H54 (cell line): ENCODE measurements around the gene ALK.

Source experiments
- DNase-seq: peaks from one replicate; pipeline ENCODE4 v3.0.0; 2011; ENCODE audit warnings: low spot score, mixed read lengths; ENCODE audit not compliant: insufficient read length
- FAIRE-seq: peaks from 3 replicates; lab custom pipeline; 2011; peaks lifted over from hg19 to GRCh38; lab: Jason Lieb, UNC
- POLR2A ChIP-seq: IDR thresholded peaks from 2 replicates; pipeline ENCODE4 v1.6.1; 2011; ENCODE audit warnings: low read depth, mild to moderate bottlenecking, low read length

ALK gene

GRCh38 chr2:29353403-29353991 is 567.9 kb downstream of the ALK start:
- FAIRE-seq (no peak), DNase-seq (no peak)
- no peak for TF ChIP-seq POLR2A

GRCh38 chr2:29351916-29352591 is 569.3 kb downstream of the ALK start:
- DNase-seq (no peak), FAIRE-seq (no peak)
- TF ChIP-seq POLR2A = no peak

GRCh38 chr2:29351248-29351647 is 570.1 kb downstream of the ALK start:
- DNase-seq = no peak
- no peak for TF ChIP-seq POLR2A
- FAIRE-seq = no peak

- no peak for FAIRE-seq
- TF ChIP-seq POLR2A = no peak
- DNase-seq = no peak
Observed at GRCh38 chr2:29349316-29350030, 571.9 kb downstream of the ALK start.

- TF ChIP-seq POLR2A = no peak
- DNase-seq (no peak), FAIRE-seq (no peak)
Observed at GRCh38 chr2:29347774-29348461, 573.5 kb downstream of the ALK start.

- FAIRE-seq (no peak), DNase-seq (no peak)
- no peak for TF ChIP-seq POLR2A
Observed at GRCh38 chr2:29345236-29345635, 576.1 kb downstream of the ALK start.

GRCh38 chr2:29343830-29344229 is 577.6 kb downstream of the ALK start:
- no peak for FAIRE-seq
- DNase-seq = no peak
- no peak for TF ChIP-seq POLR2A

- FAIRE-seq = no peak
- no peak for DNase-seq
- no peak for TF ChIP-seq POLR2A
Observed at GRCh38 chr2:29336341-29337241, 584.8 kb downstream of the ALK start.

- TF ChIP-seq POLR2A = no peak
- no peak for DNase-seq
- no peak for FAIRE-seq
Observed at GRCh38 chr2:29335396-29335795, 586.0 kb downstream of the ALK start.

- TF ChIP-seq POLR2A = no peak
- DNase-seq = no peak
- FAIRE-seq = no peak
Observed at GRCh38 chr2:29334706-29335105, 586.7 kb downstream of the ALK start.

- FAIRE-seq (no peak), DNase-seq (no peak)
- TF ChIP-seq POLR2A = no peak
Observed at GRCh38 chr2:29332540-29332939, 588.8 kb downstream of the ALK start.

- no peak for FAIRE-seq
- no peak for TF ChIP-seq POLR2A
- no peak for DNase-seq
Observed at GRCh38 chr2:29329899-29330298, 591.5 kb downstream of the ALK start.

- DNase-seq (no peak), FAIRE-seq (no peak)
- no peak for TF ChIP-seq POLR2A
Observed at GRCh38 chr2:29326926-29327325, 594.5 kb downstream of the ALK start.
